Measurements from ENCODE around the gene MINDY3.

Gene MINDY3

GRCh38 chr10:15804109-15804508, 56.2 kb downstream of the MINDY3 start:
- DNase-seq: no peak

GRCh38 chr10:15802375-15802949, 57.8 kb downstream of the MINDY3 start:
- no peak for DNase-seq

- no peak for DNase-seq
Observed at GRCh38 chr10:15801641-15802040, 58.7 kb downstream of the MINDY3 start.

- no peak for DNase-seq
Observed at GRCh38 chr10:15801147-15801546, 59.2 kb downstream of the MINDY3 start.

GRCh38 chr10:15797346-15797745, 63.0 kb downstream of the MINDY3 start:
- no peak for DNase-seq

GRCh38 chr10:15796762-15797161, 63.5 kb downstream of the MINDY3 start:
- no peak for DNase-seq

GRCh38 chr10:15796098-15796759, 64.1 kb downstream of the MINDY3 start:
- no peak for DNase-seq

- no peak for DNase-seq
Observed at GRCh38 chr10:15795036-15795792, 65.1 kb downstream of the MINDY3 start.

GRCh38 chr10:15794569-15794968, 65.7 kb downstream of the MINDY3 start:
- DNase-seq: no peak

- no peak for DNase-seq
Observed at GRCh38 chr10:15793664-15794063, 66.6 kb downstream of the MINDY3 start.

GRCh38 chr10:15792777-15793176, 67.5 kb downstream of the MINDY3 start:
- DNase-seq: no peak

- DNase-seq: no peak
Observed at GRCh38 chr10:15791816-15792524, 68.3 kb downstream of the MINDY3 start.

- DNase-seq: no peak
Observed at GRCh38 chr10:15789793-15790525, 70.3 kb downstream of the MINDY3 start.

- no peak for DNase-seq
Observed at GRCh38 chr10:15787426-15787825, 72.9 kb downstream of the MINDY3 start.

- no peak for DNase-seq
Observed at GRCh38 chr10:15784662-15785300, 75.5 kb downstream of the MINDY3 start.

- DNase-seq: no peak
Observed at GRCh38 chr10:15783941-15784636, 76.2 kb downstream of the MINDY3 start.

- no peak for DNase-seq
Observed at GRCh38 chr10:15782851-15783250, 77.5 kb downstream of the MINDY3 start.

- no peak for DNase-seq
Observed at GRCh38 chr10:15781381-15781960, 78.8 kb downstream of the MINDY3 start.

GRCh38 chr10:15780353-15781135, 79.8 kb downstream of the MINDY3 start:
- no peak for DNase-seq

- no peak for DNase-seq
Observed at GRCh38 chr10:15775513-15775912, 84.8 kb downstream of the MINDY3 start.

Data from 8988T (cell line).